AG04449 (cell line): ENCODE data around the gene ATXN10.

ENCODE experiments used
- CTCF ChIA-PET: fragments of 350-600 bp; formaldehyde crosslinking; extraction: SDS; loops from one replicate; lab custom pipeline; 2021; ENCODE audit warnings: antibody characterized with exemption; lab: Yijun Ruan, JAX
- POLR2A ChIA-PET: fragments of 400-600, 350-600 bp; formaldehyde crosslinking; extraction: SDS; loops from one replicate; lab custom pipeline; 2020; ENCODE audit warnings: antibody characterized with exemption, inconsistent platforms; lab: Yijun Ruan, JAX
- DNase-seq: peaks from one replicate; pipeline ENCODE4 v3.0.0-alpha.2; 2010; ENCODE audit warnings: low read depth, low spot score
- H3K4me3 ChIP-seq: 2 replicates; pipeline ENCODE4 v1.5.1; 2011; ENCODE audit warnings: low read depth, mild to moderate bottlenecking, control low read depth, low read length
- TF ChIP-seq, protein P1 (sequence below): IDR thresholded peaks from one replicate; pipeline ENCODE4 v1.5.1; 2011; ENCODE audit warnings: mild to moderate bottlenecking, moderate library complexity, low read length, control low read depth, inconsistent platforms; ENCODE audit not compliant: insufficient read depth; ENCODE audit errors: missing control alignments

Gene ATXN10

DNA sequence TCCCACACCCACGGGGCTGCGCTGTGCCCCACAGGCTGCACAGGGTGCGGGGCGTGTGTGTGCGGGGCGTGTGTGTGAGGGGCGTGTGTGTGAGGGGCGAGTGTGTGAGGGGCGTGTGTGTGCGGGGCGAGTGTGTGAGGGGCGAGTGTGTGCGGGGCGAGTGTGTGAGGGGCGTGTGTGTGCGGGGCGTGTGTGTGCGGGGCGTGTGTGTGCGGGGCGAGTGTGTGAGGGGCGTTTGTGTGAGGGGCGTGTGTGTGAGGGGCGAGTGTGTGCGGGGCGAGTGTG, 218.7 kb downstream of the ATXN10 start:
- no peak overlapping the region for H3K4me3 ChIP-seq
- TF ChIP-seq, protein P1, sequence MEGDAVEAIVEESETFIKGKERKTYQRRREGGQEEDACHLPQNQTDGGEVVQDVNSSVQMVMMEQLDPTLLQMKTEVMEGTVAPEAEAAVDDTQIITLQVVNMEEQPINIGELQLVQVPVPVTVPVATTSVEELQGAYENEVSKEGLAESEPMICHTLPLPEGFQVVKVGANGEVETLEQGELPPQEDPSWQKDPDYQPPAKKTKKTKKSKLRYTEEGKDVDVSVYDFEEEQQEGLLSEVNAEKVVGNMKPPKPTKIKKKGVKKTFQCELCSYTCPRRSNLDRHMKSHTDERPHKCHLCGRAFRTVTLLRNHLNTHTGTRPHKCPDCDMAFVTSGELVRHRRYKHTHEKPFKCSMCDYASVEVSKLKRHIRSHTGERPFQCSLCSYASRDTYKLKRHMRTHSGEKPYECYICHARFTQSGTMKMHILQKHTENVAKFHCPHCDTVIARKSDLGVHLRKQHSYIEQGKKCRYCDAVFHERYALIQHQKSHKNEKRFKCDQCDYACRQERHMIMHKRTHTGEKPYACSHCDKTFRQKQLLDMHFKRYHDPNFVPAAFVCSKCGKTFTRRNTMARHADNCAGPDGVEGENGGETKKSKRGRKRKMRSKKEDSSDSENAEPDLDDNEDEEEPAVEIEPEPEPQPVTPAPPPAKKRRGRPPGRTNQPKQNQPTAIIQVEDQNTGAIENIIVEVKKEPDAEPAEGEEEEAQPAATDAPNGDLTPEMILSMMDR, result no peak
- ChIA-PET CTCF (no interaction called here), POLR2A (no interaction called here)
- no peak for DNase-seq

DNA sequence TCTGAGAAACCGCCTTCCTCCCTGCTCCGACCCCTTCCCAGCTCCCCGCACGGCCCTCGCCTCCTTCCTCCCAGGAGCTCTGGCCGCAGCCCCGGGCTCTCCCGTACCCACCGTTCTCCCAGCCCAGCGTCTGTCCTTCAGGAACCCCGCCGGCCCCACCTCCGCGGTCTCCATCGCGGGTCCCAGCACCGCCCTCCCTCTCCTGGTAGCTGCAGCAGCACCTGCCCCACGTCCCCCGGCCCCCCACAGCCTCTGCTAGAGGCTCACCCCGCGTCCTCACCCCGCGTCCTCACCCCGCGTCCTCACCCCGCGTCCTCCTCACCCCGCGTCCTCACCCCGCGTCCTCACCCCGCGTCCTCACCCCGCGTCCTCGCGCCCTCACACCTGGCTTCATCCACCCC, 219.4 kb downstream of the ATXN10 start:
- no peak overlapping the region for H3K4me3 ChIP-seq
- ChIA-PET POLR2A (no interaction called here), CTCF (no interaction called here)
- TF ChIP-seq, protein P1, result no peak
- DNase-seq, result no peak

- ChIA-PET CTCF (interaction anchor here (2.0 kb wide), 1 partner anchor 28 kb away, joined by 8 read pairs; no protein-coding TSS in a partner anchor), POLR2A (no interaction called here)
- no peak for DNase-seq
- TF ChIP-seq, protein P1, result no peak
- H3K4me3 ChIP-seq, result no peak overlapping the region
Observed at GRCh38 chr22:45891471-45891995, 219.9 kb downstream of the ATXN10 start.

GRCh38 chr22:45891996-45892621, 220.5 kb downstream of the ATXN10 start:
- DNase-seq, result no peak
- ChIA-PET CTCF (interaction anchor here (2.0 kb wide), 1 partner anchor 29 kb away, joined by 8 read pairs; no protein-coding TSS in a partner anchor), POLR2A (no interaction called here)
- TF ChIP-seq, protein P1, result no peak
- no peak overlapping the region for H3K4me3 ChIP-seq

DNA sequence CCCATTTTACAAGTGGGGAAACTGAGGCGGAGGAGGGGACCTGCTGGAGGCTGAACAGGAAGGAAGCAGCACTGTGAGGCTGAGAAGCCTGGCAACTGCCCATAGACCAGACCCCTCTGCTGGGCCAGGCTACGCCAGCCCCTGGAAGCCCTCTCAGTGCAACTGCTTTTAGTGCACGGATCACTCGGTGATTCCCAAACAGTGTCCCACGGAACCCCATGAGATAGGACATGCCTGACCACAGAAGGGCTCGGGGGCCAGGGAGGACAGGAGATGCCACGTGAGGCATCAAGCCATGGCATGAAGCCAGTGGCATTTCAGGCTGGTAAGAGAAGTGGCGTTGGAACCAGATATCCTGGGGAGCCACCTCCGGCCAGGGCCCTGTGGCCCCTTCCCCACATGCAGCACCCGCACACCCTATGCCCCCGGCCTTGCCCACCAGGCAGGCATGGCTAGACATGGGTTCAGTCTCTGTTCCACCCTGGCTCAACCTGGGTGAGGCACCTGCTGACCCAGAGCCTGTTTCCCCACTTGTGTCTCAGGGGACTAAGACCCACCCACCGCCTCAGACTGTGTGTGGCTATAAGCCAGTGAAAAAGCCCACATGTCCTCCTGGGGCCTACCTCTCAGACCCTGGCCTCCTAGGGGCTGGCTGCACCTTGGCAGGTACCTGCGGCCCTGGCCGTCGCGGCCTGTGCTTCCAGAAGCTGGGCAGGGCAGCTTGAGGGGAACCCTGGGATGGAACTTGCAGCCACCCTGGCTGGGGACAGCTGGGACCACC, 221.2 kb downstream of the ATXN10 start:
- no peak for DNase-seq
- TF ChIP-seq, protein P1, result no peak
- no peak overlapping the region for H3K4me3 ChIP-seq
- POLR2A ChIA-PET, result interaction anchor here (1.1 kb wide), 1 partner anchor 11 kb away, joined by 3 read pairs; no protein-coding TSS in a partner anchor
- CTCF ChIA-PET, result interaction anchor here (1.2 to 2.0 kb wide), 2 partner anchors 10 to 29 kb away, joined by 3 to 8 read pairs; no protein-coding TSS in a partner anchor

- H3K4me3 ChIP-seq, result no peak overlapping the region
- TF ChIP-seq, protein P1, result no peak
- DNase-seq, result peak; percentile 9
- ChIA-PET POLR2A (interaction anchor here (1.1 kb wide), 1 partner anchor 10 kb away, joined by 3 read pairs; no protein-coding TSS in a partner anchor), CTCF (interaction anchor here (1.2 to 2.0 kb wide), 3 partner anchors 9 to 101 kb away, joined by 3 to 8 read pairs (median 3); no protein-coding TSS in a partner anchor)
Observed at GRCh38 chr22:45893516-45893915, 221.9 kb downstream of the ATXN10 start.
